OCI-LY1 (cell line): ENCODE data around the gene CEP162.

Experiments used
- EZH2 ChIP-seq: fragments of 200-600 bp; sonication (generic), shearing (Covaris generic); IDR thresholded peaks from 2 replicates; pipeline ENCODE4 v1.8.0; 2017; ENCODE audit warnings: borderline replicate concordance, mixed run types, mild to moderate bottlenecking, antibody characterized with exemption, low read length, moderate library complexity, mixed read lengths
- TF ChIP-seq, protein P1 (sequence below): fragments of 200-600 bp; sonication (generic), shearing (Covaris generic); IDR thresholded peaks from 2 replicates; pipeline ENCODE4 v1.5.1; 2017; ENCODE audit warnings: mild to moderate bottlenecking, antibody characterized with exemption, low read length, moderate library complexity, mixed read lengths

- TF ChIP-seq, protein P1, sequence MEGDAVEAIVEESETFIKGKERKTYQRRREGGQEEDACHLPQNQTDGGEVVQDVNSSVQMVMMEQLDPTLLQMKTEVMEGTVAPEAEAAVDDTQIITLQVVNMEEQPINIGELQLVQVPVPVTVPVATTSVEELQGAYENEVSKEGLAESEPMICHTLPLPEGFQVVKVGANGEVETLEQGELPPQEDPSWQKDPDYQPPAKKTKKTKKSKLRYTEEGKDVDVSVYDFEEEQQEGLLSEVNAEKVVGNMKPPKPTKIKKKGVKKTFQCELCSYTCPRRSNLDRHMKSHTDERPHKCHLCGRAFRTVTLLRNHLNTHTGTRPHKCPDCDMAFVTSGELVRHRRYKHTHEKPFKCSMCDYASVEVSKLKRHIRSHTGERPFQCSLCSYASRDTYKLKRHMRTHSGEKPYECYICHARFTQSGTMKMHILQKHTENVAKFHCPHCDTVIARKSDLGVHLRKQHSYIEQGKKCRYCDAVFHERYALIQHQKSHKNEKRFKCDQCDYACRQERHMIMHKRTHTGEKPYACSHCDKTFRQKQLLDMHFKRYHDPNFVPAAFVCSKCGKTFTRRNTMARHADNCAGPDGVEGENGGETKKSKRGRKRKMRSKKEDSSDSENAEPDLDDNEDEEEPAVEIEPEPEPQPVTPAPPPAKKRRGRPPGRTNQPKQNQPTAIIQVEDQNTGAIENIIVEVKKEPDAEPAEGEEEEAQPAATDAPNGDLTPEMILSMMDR = no peak
- no peak for TF ChIP-seq EZH2
Observed at GRCh38 chr6:84139311-84139710, 88.1 kb downstream of the CEP162 start.
